ENCODE results near the gene CCDC47.

Gene CCDC47

DNA sequence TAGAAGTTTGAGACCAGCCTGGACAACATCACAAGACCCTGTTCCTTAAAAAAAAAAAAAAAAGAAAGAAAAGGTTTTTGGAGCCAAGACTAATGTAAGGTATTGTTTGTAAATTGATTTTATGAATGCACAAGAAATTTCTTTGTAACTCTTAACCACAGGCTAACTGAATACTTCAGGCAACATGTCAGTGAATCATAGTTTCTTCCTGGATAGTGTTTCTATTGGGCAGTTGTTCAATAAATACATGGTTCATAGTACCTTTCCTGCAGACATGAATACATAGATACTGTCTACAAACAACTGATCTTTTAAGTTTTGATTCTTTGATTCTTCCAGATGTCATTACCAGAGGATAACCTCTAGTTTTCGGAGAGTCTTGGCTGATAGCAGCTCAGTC, 12.2 kb upstream of the CCDC47 start:
- in situ Hi-C loops (cut with HindIII; ENCODE audit: low sequenced_read_pairs), result no loop called here

DNA sequence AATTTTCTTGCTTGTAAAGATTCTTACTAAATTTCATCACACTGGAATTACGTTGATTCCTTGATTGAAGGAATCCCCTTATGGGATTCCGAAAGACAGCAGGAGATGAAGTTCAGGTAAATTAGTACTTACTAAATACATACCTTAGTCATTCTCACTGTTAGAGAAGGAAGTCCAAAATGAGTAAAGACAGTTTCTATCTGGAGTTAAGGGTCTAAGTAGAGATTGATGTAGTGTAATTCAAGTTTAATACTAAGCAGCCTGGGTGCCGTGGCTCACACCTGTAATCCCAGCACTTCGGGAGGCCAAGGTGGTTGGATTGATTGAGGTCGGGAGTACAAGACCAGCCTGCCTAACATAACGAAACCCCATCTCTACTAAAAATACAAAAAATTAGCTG, 10.1 kb upstream of the CCDC47 start:
- in situ Hi-C loops (cut with HindIII; ENCODE audit: low sequenced_read_pairs), result loop anchor here (5.0 kb wide), 1 partner anchor 34 kb away; no protein-coding TSS in a partner anchor

DNA sequence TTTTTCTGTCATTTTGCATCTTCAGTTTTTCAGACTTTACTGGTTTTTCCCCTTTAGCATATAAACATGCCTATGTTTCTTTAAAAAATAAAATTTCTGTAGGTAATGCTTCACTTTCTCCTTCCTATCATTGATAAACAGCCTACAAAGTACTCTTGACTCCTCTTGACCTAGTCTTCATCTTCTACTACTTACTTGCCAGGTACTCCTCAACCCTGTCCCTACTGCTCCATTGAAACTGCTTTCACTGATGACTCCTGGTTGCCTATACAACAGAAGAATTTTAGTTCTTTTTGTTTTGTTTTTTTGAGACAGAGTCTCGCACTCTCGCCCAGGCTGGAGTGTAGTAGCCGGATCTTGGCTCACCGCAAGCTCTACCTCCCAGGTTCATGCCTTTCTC, 7.5 kb upstream of the CCDC47 start:
- in situ Hi-C loops (cut with HindIII; ENCODE audit: low sequenced_read_pairs), result loop anchor here (5.0 kb wide), 1 partner anchor 36 kb away; no protein-coding TSS in a partner anchor

DNA sequence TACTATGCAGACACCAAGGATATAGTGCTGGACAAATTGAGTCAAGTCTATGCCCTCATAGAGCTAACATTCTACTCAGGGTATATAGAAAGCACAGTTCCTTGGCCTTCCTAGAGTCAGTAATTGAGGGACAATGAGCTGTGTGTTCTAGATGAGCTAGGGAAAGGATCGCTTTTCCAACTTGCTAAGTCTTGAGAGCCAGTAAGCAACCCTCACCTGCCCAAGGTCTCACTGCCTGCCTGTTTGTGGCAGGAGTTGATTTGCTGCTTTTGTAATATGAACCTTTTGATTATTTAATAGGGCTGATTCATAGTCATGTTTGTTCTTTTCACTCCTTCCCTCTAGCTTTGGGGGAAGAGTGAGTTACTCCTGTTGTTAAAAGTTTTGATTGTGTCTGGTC, 7.1 kb upstream of the CCDC47 start:
- in situ Hi-C loops (cut with HindIII; ENCODE audit: low sequenced_read_pairs), result loop anchor here (5.0 kb wide), 1 partner anchor 37 kb away; no protein-coding TSS in a partner anchor

DNA sequence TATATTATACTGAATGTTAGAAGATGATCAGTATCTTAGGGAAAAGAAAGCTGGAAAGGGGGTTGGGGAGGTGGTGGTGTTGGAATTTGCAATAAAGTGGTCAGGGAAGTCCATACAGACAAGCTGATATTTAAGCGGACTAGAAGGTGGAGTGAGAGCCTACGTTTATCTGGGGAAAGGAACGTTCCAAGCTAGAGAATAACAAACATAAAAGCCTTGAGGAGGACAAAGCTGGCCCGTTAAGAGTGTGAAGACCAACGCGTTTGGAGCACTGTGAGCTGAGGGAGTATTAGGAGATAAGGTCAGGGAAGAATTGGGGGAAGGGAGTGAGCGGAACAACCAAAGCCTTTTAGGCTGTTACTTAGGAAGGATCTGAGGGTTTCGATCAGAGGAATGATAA, 2.0 kb upstream of the CCDC47 start:
- in situ Hi-C loops (cut with HindIII; ENCODE audit: low sequenced_read_pairs), result no loop called here

DNA sequence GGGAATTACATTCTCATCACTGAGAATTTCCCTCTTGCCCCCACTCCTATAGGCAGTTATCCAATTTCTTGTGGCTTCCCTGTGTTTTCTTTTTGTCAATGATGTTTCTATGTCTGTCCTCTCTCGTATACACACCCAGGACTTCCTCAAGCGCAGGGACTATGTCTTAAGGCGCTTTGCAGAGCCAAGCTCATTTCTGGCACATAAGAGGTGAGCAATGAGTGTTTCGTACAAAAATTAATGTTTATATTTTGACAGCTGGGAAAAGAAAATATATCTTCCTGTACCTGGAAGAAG, 1.5 kb upstream of the CCDC47 start:
- in situ Hi-C loops (cut with HindIII; ENCODE audit: low sequenced_read_pairs), result no loop called here

DNA sequence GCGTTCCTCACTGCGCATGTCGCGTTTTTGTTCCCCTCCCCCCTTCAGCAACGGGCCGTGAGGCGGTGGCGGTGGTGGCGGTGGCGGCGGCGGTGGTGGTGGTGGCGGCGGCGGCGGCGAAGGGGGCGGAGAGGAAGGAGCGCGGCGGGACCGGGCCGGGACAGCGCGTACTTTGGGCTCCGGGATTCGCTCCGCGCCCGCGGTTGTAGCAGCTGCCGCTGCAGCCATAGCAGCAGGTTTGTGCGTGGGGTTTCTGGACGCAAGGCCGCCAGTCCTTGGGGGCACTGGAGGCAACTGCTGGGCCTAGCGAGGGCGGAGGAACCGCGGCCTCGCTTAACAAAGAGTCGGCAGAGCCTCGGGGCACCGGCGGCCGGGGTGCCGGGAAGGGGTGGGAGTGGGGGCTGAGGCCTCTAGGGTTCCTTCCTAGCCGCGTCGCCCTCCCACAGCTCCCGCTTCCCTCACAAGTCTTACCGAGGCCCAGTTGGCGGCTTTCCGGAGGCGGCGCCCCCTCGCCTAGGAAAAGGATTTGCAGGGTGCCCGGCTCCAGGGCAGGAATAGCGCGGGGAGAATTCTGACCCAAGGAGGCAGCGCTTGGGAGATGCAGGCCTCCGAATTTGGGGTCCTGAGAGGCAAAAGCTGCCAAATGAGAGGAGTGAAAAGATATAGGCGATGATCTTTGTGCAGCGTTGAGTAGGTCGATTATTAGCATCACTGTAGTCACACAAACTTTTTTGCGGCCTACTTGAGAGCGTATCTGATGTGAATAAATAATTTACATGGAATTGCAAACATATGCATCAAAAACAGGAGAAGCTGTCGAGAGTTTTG, 958 bp upstream of the CCDC47 start, which contains the start of gene DDX42:
Gene DDX42, plus strand, starts transcription at position 30 of the 828 bp plus-strand sequence. CDS start 12,880 bp downstream, outside the sequence.
- in situ Hi-C loops (cut with HindIII; ENCODE audit: low sequenced_read_pairs), result no loop called here

DNA sequence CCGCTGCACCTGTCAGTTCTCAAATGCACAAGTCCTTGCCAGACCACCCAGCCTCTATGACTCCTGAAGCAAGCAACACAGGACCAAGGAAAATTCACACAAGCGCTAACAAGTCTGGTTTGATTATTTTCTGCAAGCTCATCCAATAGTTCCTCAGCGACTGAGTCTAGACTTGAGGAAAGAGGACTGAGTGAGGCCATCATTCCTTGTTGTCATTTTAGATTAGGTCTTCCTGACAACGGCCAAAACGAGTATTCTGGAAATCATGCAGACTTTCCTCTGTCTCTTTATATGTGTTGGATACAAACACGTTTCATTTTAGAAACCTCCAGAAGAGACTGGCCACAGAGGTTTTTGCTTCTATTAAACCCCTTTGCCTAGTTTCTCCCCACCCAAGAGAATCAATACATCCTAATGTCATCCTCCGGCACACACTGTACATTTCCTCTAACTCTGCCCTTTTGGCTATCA, 561 bp downstream of the CCDC47 start:
- in situ Hi-C loops (cut with HindIII; ENCODE audit: low sequenced_read_pairs), result no loop called here

DNA sequence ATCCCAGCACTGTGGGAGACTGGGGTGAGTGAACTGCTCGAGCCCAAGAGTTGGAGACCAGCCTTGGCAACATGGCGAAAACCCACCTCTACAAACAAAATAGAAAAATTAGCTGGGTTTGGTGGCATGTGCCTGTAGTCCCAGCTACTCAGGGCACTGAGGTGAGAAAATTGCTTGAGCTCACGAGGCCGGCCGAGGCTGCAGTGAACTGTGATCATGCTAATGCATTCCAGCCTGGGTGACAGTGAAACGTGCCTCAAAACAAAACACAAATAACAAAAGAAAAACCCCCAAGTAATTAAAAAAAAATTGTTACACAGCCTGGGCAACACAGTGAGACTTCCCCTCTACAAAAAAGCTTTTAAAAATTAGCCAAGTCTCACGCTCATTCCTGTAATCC, 5.0 kb downstream of the CCDC47 start:
- in situ Hi-C loops (cut with HindIII; ENCODE audit: low sequenced_read_pairs), result no loop called here

DNA sequence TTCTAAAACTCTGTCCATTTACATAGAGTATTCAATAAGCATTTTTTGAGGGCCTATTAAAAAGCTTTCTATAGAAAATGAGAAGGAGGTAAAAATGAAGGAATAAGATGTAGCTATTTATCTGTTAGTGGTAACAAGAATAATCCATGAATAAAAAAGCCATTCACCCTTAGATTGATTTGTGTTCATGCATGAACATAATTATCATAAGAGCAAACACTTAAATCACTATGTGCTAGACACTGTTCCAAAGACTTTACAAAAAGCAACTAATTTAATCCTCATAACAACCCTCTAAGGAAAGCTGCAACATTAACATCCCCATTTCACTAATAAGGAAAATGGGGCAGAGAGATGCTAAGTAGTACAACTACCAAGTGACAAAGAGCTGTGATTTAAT, 6.6 kb downstream of the CCDC47 start:
- in situ Hi-C loops (cut with HindIII; ENCODE audit: low sequenced_read_pairs), result no loop called here

DNA sequence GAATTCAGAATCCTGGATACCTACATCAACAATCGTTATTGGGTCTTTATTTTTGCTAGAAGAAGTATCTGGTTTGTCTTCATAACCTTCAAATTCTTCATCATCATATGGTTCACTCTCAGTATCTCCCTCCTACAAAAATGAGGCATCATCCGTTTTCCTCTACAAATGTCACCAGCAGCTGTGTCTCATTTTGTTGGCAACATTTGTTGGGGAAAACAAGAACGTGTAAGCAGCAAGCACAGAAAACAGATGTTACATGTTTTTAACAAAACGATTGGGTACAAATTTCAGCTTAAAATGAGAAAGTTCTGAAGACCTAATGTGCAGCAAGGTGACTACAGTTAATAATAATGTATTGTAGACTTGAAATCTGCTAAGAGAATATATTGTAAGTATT, 8.7 kb downstream of the CCDC47 start:
- in situ Hi-C loops (cut with HindIII; ENCODE audit: low sequenced_read_pairs), result no loop called here

DNA sequence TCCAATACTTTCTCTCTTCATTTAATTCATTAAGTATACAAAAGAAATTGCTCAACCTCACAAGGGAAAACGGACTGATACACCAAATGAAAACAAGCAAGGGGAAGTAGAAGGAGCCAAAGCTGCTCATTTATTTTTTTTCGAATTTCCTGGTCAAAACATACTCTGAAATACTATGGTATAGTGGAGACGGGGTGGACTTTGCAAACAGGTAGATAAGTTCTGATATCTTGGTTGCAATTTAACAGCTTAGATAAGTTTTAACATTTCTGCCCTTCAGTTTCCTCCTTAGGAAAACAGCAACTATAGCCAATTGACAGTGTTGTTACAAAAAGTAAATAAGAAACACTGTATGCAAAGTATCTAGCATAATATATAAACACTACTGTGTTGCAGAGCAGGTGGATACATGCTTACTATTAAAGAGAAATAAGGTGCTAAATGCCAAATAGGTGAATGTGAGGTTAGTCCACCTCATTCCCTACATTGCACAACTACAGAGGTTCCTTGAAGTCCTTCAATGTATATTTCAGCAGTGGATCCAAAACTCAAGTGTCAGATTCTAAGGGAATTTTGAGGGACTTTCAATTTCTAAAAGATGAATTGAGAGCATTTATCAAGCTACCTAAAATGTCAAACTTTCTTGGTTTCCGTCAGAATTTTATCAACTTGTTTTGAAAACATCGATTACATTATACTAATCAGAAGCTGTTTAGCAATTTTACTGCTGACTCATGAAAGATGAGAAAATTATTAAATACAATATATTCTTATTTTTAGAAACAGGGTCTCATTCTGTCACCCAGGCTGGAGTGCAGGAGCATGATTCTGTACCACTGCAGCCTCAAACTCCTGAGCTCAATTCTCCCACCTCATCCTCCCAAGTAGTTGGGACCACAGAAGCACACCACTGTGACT, 11.0 kb downstream of the CCDC47 start:
- in situ Hi-C loops (cut with HindIII; ENCODE audit: low sequenced_read_pairs), result no loop called here

DNA sequence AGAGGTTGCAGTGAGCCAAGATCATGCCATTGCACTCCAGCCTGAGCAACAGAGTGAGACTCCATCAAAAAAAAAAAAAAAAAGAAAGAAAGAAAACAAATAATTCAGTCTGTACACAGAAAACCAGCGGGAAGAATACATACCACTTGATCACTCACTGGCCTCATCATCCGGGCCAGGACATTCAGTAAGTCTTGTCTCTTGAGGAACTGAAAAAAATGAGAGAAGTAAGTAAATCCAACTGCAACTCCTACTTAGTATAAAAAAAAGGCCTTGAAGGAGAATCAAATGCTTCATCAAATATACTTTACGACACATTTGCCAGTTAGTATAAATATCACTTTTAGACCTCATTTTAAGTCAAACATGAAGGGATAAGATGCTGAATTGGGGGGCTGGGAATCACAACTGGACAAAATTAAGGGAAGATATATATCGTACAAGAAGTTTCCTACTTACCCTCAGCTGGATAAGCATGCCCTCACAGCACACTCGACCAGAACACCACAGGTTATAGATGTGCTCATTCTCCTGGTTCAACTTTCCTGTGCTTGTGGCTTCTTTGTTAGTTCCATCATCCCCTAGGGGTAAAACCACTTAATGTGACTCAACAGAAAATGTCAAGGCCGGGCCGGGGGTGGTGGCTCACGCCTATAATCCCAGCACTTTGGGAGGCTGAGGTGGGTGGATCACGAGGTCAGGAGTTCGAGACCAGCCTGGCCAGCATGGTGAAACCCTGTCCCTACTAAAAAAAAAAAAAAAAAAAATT, 12.4 kb downstream of the CCDC47 start:
- in situ Hi-C loops (cut with HindIII; ENCODE audit: low sequenced_read_pairs), result no loop called here

DNA sequence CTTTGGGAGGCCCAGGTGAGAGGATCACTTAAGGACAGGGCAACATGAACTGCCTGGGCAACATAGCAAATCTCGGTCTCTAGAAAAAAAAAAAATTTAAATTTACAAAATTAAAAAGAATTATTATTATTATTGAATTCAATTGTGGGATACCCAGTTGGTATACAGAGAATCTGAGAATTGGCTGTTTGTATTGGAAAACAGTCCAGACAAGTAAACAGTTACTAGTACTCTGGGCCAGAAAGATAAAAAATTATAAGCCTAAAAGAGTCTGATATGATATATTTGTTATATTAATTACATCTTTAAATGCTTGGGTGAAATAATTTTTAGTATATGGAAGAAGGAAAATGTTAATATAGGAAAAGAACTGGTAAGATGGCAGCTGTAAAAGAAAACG, 15.0 kb downstream of the CCDC47 start:
- in situ Hi-C loops (cut with HindIII; ENCODE audit: low sequenced_read_pairs), result no loop called here

DNA sequence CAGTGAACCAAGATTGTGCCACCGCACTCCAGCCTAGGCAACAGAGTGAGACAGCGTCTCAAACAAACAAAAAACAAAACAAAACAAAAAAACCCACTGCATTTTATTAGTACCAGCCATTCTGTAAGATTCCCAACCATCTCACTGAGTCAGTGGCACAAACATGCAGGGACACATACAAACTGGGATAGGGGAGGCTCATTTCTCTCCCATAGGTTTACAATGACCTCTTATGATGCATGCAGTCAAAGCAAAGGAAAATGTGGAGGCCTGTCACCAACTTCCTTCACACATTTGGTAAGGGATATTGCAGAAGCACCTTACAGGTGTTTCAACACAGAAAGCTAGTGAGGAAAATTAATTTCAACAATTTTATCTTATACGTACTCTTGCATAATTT, 19.4 kb downstream of the CCDC47 start:
- in situ Hi-C loops (cut with HindIII; ENCODE audit: low sequenced_read_pairs), result no loop called here

DNA sequence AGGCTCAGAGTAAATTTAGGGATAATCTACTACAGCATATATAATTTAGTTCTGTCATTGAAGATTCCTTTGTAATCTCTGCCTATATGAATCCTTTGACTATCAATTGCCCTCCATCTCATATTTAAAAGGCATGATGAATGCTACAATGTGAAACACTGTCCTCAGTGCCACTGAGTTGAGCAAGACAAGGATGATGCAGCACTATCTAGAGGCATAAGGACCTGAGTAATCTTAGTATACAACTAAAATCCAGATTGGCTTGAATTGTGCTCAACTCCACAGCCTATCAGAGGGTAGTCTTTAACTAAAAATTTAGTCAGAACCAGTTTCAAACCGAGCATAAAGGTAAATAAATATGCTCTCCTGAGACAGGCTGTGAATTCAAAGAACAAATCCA, 20.2 kb downstream of the CCDC47 start:
- in situ Hi-C loops (cut with HindIII; ENCODE audit: low sequenced_read_pairs), result no loop called here

DNA sequence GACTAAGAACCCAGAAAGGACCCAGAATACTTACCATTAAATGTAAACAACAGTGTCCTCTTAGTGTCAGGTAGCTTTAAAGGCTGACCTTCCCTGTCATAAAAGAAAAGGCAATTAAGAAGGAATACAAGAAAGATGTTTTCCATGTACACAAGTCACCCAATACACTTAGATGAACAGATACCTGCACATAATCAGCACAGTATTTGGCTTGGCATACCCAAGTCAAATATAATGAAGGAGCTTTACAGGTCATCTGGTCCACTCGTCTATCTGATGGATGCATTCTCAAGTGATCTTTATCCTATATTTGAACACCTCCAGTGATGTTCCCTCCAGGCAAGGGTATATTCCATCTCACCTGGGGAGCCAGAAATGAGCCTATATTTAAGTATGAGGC, 20.7 kb downstream of the CCDC47 start:
- in situ Hi-C loops (cut with HindIII; ENCODE audit: low sequenced_read_pairs), result no loop called here

DNA sequence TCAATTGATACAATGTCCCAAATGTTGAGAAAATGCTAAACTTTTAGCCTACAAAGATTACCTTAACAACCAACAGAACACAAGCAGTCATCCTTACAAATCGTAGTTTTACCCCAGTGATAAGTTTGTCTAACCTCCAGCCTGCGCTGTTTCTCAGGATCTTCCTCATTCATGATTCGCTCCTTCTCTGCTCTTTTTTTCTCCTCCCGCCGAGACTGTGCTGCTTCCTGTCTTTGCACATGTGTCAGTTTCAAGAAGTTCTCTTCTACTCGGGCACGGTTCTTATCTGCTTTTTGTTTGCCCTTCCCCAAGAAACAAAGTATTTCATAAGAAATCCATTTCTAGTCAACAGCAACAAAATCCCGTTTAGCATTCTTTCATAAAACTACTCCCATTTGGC, 21.6 kb downstream of the CCDC47 start:
- in situ Hi-C loops (cut with HindIII; ENCODE audit: low sequenced_read_pairs), result no loop called here

DNA sequence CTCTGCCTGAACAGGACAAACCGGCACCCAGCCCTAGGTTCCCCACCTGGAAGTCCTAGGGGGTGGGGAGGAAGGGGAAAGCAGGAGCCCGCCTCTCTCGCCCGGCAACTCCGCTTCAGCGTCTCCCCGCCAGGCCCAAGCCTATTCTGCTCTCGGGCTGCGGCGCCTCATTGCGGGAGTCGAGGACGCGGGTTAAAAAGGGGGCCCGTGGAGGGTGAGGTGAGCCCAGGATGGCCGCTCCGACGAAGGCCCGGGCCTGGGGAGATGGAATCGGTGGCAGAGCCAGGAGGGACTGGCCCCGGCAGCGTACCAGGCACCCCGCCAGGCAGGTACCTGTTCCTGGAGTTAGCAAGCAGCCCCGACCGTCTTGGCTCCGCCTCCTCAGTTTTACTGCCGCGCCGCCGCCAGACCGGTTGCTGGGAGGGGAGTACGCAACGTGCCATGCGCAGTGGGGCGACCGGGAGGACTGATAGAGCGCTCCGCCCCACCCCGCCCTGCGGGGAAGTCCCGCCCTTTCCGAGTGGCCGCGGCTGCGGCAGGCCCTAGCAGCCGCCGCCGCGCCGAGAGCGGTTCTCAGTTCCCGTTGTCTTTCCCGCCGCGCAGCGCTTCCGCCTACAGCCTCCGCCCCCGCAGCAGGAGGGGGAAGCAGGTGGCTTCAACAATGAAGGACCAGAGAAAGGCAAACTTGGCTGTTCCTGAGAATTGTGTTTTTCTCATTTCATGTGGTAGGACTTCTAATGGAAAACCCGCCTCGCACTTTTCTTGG, 31.8 kb downstream of the CCDC47 start, which contains the start of gene STRADA:
Gene STRADA, minus strand, starts transcription at position 392 of the 766 bp plus-strand sequence. CDS start 13,430 bp downstream, outside the sequence.
- in situ Hi-C loops (cut with HindIII; ENCODE audit: low sequenced_read_pairs), result no loop called here

DNA sequence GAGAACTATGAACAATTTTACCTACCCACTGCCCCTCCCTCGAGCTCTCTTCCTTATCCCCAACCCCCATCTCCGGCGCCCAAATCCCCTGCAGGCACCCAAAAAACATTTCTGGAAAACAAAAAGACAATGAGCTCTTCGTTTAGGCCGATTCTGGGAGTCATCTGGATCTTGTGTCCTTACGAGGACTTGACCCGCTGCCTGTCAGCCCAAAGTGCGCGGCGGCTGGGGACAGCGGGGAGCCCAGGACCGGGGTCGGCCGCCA, 32.3 kb downstream of the CCDC47 start:
- in situ Hi-C loops (cut with HindIII; ENCODE audit: low sequenced_read_pairs), result no loop called here

Measured in DLD1 (cell line).